ENCODE data around the gene CNPY1.

DNA sequence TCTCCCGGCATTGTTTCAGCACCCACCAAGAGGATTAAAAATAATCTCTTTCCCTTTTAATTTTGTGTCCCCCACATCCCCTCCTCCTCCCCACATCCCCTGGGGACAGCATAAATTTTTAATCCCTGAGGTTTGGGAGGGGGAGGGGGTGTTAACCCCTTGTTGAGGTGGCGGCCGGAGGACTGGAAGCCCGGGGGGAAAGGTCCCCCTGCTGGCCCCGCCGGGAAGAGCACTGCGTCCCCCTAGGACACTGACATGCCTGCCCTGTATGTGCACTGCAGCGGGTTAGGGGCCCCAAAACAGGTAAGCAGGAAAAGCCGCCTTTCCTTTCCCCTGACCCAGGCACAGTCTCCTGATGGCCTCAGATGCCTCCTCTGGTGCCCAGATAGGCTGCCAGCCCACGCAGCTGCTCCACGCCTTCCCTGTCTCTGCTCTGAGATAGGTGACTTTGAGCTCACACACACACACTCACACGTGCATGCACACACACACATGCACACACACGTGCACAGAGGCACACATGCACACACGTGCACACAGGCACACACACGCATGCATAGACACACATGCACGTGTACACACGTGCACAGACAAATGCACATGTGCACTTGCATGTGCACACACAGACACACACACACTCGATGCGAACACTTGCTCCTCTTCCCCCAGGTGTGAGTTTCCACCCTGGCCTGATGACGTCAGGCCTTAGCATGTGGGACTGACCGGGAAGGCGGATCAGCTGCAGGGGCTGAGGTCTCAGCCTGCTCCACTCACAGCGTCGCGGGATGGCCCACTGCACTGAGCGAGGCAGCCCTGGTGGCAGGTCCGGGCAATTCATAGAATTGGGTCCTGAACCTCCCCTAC is 12.3 kb downstream of the CNPY1 start:
- no peak for TF ChIP-seq GATA2 (IDR thresholded peaks at IDR 0.05; ENCODE audit: low read depth, low read length)
- TF ChIP-seq GATA3 (IDR thresholded peaks at IDR 0.05; ENCODE audit: low read depth, low read length) = no peak
